HCT116 (cell line): ENCODE results near the gene SUPT4H1. TPM values are rescaled to one million over a fixed set of nuclear protein-coding genes. Genes with fewer than 3 reads are reported as not detected.

ENCODE experiments used
- ATAC-seq: fragments of 200-7000 bp; cut with Tn5 transposase; 2 replicates; pipeline ENCODE4 v1.9.1; 2020; ENCODE audit warnings: mild to moderate bottlenecking, moderate library complexity
- BruUV-seq: library from RNA; stranded (reverse); fragments of 400-500 nt; replicated peaks from 2 replicates; lab custom pipeline; 2021; lab: Mats Ljungman, UMichigan
- CTCF ChIA-PET: fragments of 300-600 bp; sonication (Branson Sonifier 250); formaldehyde crosslinking; loops from one replicate; lab custom pipeline; 2021; ENCODE audit warnings: antibody characterized with exemption; lab: Charles Lee
- POLR2A ChIA-PET: fragments of 300-600, 350-600 bp; sonication (Branson Sonifier 250); formaldehyde crosslinking; loops from one replicate; lab custom pipeline; 2021; ENCODE audit warnings: antibody characterized with exemption; lab: Charles Lee
- RAD21 ChIA-PET, 2 experiments: fragments of 300-600 bp; sonication (Branson Sonifier 250); formaldehyde crosslinking; loops; one replicate each; lab custom pipeline; 2023; ENCODE audit warnings: low total read pairs in 2 of 2; ENCODE audit not compliant: uncharacterized antibody in 2 of 2, unreplicated experiment in 2 of 2, low non-redundant PET in 1 of 2; lab: Charles Lee
- DNase-seq: peaks from one replicate; pipeline ENCODE4 v3.0.0-alpha.2; 2010; ENCODE audit warnings: low read depth, low spot score
- H2AFZ ChIP-seq: fragments of 200-600 bp; shearing (Covaris generic), sonication (generic); 2 replicates; pipeline ENCODE4 v1.6.1; 2017; ENCODE audit warnings: low read depth, mixed run types, mixed read lengths, antibody characterized with exemption, low read length; ENCODE audit not compliant: poor library complexity, severe bottlenecking
- H3K27ac ChIP-seq: 2 replicates; pipeline ENCODE4 v1.5.1; 2012; ENCODE audit warnings: low read depth, low read length
- H3K27me3 ChIP-seq: fragments of 200-600 bp; sonication (generic); 2 replicates; pipeline ENCODE4 v1.6.1; 2016; ENCODE audit warnings: mixed run types, low read length, mixed read lengths; ENCODE audit not compliant: insufficient read depth
- H3K36me3 ChIP-seq, 2 experiments: fragments of 200-500 bp in 1 of 2; fragments of 200-600 bp in 1 of 2; sonication (Bioruptor generic) in 1 of 2; sonication (generic) in 1 of 2; 2 replicates each; pipeline versions ENCODE4 v1.5.1 to v1.6.1; 2014 to 2016; ENCODE audit warnings: low read length in 2 of 2, inconsistent platforms in 1 of 2, mixed read lengths in 1 of 2, mixed run types in 1 of 2; ENCODE audit not compliant: insufficient read depth in 2 of 2, control insufficient read depth in 1 of 2
- H3K4me1 ChIP-seq, 2 experiments: fragments of 200-600 bp in 1 of 2; sonication (generic) in 1 of 2; 2 replicates each; pipeline versions ENCODE4 v1.5.1 to v1.6.1; 2012 to 2017; ENCODE audit warnings: low read length in 2 of 2, inconsistent platforms in 1 of 2, mild to moderate bottlenecking in 1 of 2, mixed read lengths in 1 of 2, mixed run types in 1 of 2, moderate library complexity in 1 of 2; ENCODE audit not compliant: insufficient read depth in 2 of 2, control insufficient read depth in 1 of 2
- H3K4me2 ChIP-seq: fragments of 200-600 bp; sonication (generic); 2 replicates; pipeline ENCODE4 v1.6.1; 2017; ENCODE audit warnings: mixed run types, low read length, mixed read lengths
- H3K4me3 ChIP-seq, 2 experiments: fragments of 200-600 bp in 1 of 2; sonication (generic) in 1 of 2; replicated peaks in 1 of 2; 2 replicates each; pipeline ENCODE4 v1.5.1; 2011 to 2016; ENCODE audit warnings: low read length in 2 of 2, control low read depth in 1 of 2, low read depth in 1 of 2, mild to moderate bottlenecking in 1 of 2, mixed read lengths in 1 of 2, mixed run types in 1 of 2
- H3K79me2 ChIP-seq: fragments of 200-600 bp; sonication (generic); 2 replicates; pipeline ENCODE4 v1.6.1; 2017; ENCODE audit warnings: mild to moderate bottlenecking, mixed run types, low read length, moderate library complexity, mixed read lengths; ENCODE audit not compliant: insufficient read depth
- H3K9ac ChIP-seq: fragments of 200-600 bp; sonication (generic); 2 replicates; pipeline ENCODE4 v1.6.1; 2016; ENCODE audit warnings: low read length, mixed read lengths
- H3K9me2 ChIP-seq: fragments of 200-600 bp; sonication (generic), shearing (Covaris generic); 2 replicates; pipeline ENCODE4 v1.6.1; 2017; ENCODE audit warnings: mixed run types, mild to moderate bottlenecking, moderate library complexity; ENCODE audit not compliant: insufficient read depth
- H3K9me3 ChIP-seq, 2 experiments: fragments of 200-500 bp in 1 of 2; fragments of 200-600 bp in 1 of 2; sonication (Bioruptor generic) in 1 of 2; sonication (generic) in 1 of 2; 2 replicates each; pipeline ENCODE4 v1.6.1; 2014 to 2017; ENCODE audit warnings: low read length in 2 of 2, mixed read lengths in 2 of 2, inconsistent platforms in 1 of 2, low read depth in 1 of 2, mild to moderate bottlenecking in 1 of 2, mixed run types in 1 of 2, moderate library complexity in 1 of 2; ENCODE audit not compliant: control insufficient read depth in 1 of 2, insufficient read depth in 1 of 2
- H4K20me1 ChIP-seq: fragments of 200-600 bp; sonication (generic), shearing (Covaris generic); 2 replicates; pipeline ENCODE4 v1.6.1; 2017; ENCODE audit warnings: mixed run types, mild to moderate bottlenecking, moderate library complexity; ENCODE audit not compliant: insufficient read depth
- ATF3 ChIP-seq: IDR thresholded peaks from 2 replicates; pipeline ENCODE4 v1.6.1; 2012
- CTCF ChIP-seq, 3 experiments: fragments of 200-600 bp in 1 of 3; sonication (generic) in 1 of 3; IDR thresholded peaks in 2 of 3; conservative IDR thresholded peaks in 1 of 3; 2 replicates each; pipeline ENCODE4 v1.5.1; 2012 to 2017; ENCODE audit warnings: low read depth in 2 of 3, low read length in 2 of 3, antibody characterized with exemption in 1 of 3, borderline replicate concordance in 1 of 3, control low read depth in 1 of 3, mild to moderate bottlenecking in 1 of 3, mixed read lengths in 1 of 3, mixed run types in 1 of 3, moderate library complexity in 1 of 3; ENCODE audit not compliant: insufficient read depth in 1 of 3
- MAX ChIP-seq: IDR thresholded peaks from 2 replicates; pipeline ENCODE4 v1.6.1; 2012
- POLR2A ChIP-seq: IDR thresholded peaks from 2 replicates; pipeline ENCODE4 v1.7.0; 2011; ENCODE audit warnings: borderline replicate concordance; ENCODE audit not compliant: insufficient read depth, insufficient read length; ENCODE audit errors: extremely low read depth
- SIN3A ChIP-seq: IDR thresholded peaks from 2 replicates; pipeline ENCODE4 v1.6.1; 2012; ENCODE audit warnings: low read depth
- ZFX ChIP-seq: fragments of 450-650 bp; IDR thresholded peaks from 2 replicates; pipeline ENCODE4 v1.6.1; 2017
- intact Hi-C: fragments of 100-400 bp; cut with micrococcal nuclease; formaldehyde crosslinking; loops from 2 replicates; pipeline ENCODE4 v1.10.0; 2022
- total RNA-seq: library from RNA; stranded (reverse); gene quantifications from one replicate; pipeline ENCODE4 v1.2.1, GENCODE V29; 2021; ENCODE audit not compliant: unreplicated experiment

The SUPT4H1 gene
- total RNA-seq, 1 experiment from 2014 or later = 118 TPM

GRCh38 chr17:58325289-58325726, 26.7 kb downstream of the SUPT4H1 start (continued):
- no peak for TF ChIP-seq SIN3A
- TF ChIP-seq CTCF (IDR thresholded peaks at IDR 0.05 in 2 of 3, conservative IDR thresholded peaks at IDR 0.05 in 1 of 3; ENCODE audit: borderline replicate concordance in 1 of 3, insufficient read depth in 1 of 3, low read depth in 2 of 3, low read length in 2 of 3) = no peak
- no peak for TF ChIP-seq MAX
- TF ChIP-seq ZFX = no peak
- TF ChIP-seq, all 23 proteins: peak for 0

- Histone ChIP-seq H3K27me3 (no peaks in the 10 kb centered on the region), H3K79me2 (no peaks in the 10 kb centered on the region), H3K36me3 (no peaks in the 10 kb centered on the region), H3K4me3 (no peak overlapping the region), H3K27ac (no peak overlapping the region), H3K4me1 (peaks cover 3 to 9% of the 10 kb centered on the region in 2 experiments; a peak in 2 of 4 replicates), H2AFZ (no peak overlapping the region), H4K20me1 (no peaks in the 10 kb centered on the region), H3K9me3 (no peaks in the 10 kb centered on the region), H3K4me2 (no peak overlapping the region), H3K9ac (no peak overlapping the region), H3K9me2 (no peaks in the 10 kb centered on the region)
- ATAC-seq (no peak), DNase-seq (no peak)
- peak; percentile 24 for TF ChIP-seq POLR2A
- no peak for TF ChIP-seq ATF3
- no TSS peak for BruUV-seq
- ChIA-PET RAD21 (no interaction called here), CTCF (no interaction called here), POLR2A (no interaction called here)
- intact Hi-C loops = no loop called here
These were observed 27.4 kb downstream of the SUPT4H1 start for GRCh38 chr17:58324409-58325288.
